ENCODE measurements around the gene HAUS5. TPM values are rescaled to one million over a fixed set of nuclear protein-coding genes. Genes with fewer than 3 reads are reported as not detected.

HAUS5 gene
- total RNA-seq, 2 experiments from 2014 or later: 58.1 to 61.5 TPM

DNA sequence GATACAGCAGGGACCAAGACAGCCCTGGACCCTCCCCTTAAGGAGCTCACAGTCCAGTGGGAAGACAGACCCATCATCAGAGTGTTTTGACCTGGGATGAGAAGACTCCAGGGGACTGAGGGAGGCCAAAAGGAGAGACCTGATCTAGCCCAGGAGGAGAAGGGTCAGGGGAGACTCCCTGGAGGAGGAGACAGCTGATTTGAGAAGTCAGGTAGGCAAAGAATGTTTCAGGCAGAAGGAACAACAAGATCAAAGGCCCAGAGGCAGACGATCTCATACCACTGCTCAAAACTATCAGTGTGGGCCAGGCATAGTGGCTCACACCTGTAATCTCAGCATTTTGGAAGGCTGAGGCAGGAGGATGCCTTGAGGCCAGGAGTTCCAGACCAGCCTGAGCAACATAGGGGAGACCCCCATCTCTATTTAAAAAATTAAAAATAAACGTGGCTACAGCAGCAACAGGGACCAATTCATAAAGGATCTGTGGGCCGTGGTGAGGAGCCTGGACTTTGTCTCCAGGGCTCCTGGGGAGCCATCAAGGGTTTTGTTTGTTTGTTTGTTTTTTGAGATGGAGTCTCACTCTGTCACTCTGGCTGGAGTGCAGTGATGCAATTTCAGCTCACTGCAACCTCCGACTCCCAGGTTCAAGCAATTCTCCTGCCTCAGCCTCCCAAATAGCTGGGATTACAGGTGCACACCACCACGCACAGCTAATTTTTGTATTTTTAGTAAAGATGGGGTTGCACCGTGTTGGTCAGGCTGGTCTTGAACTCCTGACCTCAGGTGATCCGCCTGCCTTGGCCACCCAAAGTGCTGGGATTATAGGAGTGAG, 33.4 kb downstream of the HAUS5 start:
- ChIA-PET POLR2A (interaction anchor here (0.9 to 1.3 kb wide), 3 partner anchors 99 to 102 kb away, joined by 3 to 4 read pairs (median 3); partner anchors contain the start of genes LIN37, PSENEN and U2AF1L4), CTCF (ENCODE audit: unreplicated experiment) (no interaction called here)
- Histone ChIP-seq H3K9me2 (ENCODE audit: insufficient read depth, low read length) (no peaks in the 10 kb centered on the region), H3K79me2 (ENCODE audit: insufficient read depth, low read depth, low read length) (peaks cover 28% of the 10 kb centered on the region), H3K4me3 (ENCODE audit: low read depth, low read length, poor library complexity, severe bottlenecking) (no peak overlapping the region), H4K20me1 (ENCODE audit: insufficient read depth, low read length) (0 out of 2 replicates have a peak, but pooled peaks cover 5% of the 10 kb centered on the region), H3K27ac (ENCODE audit: low read depth, low read length, poor library complexity, severe bottlenecking) (no peak overlapping the region), H3K36me3 (ENCODE audit: insufficient read depth, low read length) (peaks cover 13% of the 10 kb centered on the region), H3K4me1 (ENCODE audit: insufficient read depth, low read length, poor library complexity, severe bottlenecking) (peaks cover 57% of the 10 kb centered on the region), H3K4me2 (ENCODE audit: low read length) (no peak overlapping the region), H3K9me3 (ENCODE audit: low read length) (no peaks in the 10 kb centered on the region), H2AFZ (ENCODE audit: low read length) (peak overlapping the region; percentile 89; the same call in 1 of the 2 replicates)
- BruUV-seq (replicated peaks): no TSS peak
- no peak for DNase-seq (ENCODE audit: low spot score)
- intact Hi-C loops (cut with micrococcal nuclease; ENCODE audit: unreplicated experiment): loop anchor here (5.0 to 10.0 kb wide), 2 partner anchors 99 to 409 kb away; partner anchors contain the start of genes THAP8, TMEM147 and WDR62
- TF ChIP-seq EZH2phosphoT487 (IDR thresholded peaks at IDR 0.05; ENCODE audit: borderline replicate concordance, low read depth, low read length): no peak
- TF ChIP-seq, protein P1, sequence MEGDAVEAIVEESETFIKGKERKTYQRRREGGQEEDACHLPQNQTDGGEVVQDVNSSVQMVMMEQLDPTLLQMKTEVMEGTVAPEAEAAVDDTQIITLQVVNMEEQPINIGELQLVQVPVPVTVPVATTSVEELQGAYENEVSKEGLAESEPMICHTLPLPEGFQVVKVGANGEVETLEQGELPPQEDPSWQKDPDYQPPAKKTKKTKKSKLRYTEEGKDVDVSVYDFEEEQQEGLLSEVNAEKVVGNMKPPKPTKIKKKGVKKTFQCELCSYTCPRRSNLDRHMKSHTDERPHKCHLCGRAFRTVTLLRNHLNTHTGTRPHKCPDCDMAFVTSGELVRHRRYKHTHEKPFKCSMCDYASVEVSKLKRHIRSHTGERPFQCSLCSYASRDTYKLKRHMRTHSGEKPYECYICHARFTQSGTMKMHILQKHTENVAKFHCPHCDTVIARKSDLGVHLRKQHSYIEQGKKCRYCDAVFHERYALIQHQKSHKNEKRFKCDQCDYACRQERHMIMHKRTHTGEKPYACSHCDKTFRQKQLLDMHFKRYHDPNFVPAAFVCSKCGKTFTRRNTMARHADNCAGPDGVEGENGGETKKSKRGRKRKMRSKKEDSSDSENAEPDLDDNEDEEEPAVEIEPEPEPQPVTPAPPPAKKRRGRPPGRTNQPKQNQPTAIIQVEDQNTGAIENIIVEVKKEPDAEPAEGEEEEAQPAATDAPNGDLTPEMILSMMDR (conservative IDR thresholded peaks at IDR 0.05; ENCODE audit: low read length): no peak

DNA sequence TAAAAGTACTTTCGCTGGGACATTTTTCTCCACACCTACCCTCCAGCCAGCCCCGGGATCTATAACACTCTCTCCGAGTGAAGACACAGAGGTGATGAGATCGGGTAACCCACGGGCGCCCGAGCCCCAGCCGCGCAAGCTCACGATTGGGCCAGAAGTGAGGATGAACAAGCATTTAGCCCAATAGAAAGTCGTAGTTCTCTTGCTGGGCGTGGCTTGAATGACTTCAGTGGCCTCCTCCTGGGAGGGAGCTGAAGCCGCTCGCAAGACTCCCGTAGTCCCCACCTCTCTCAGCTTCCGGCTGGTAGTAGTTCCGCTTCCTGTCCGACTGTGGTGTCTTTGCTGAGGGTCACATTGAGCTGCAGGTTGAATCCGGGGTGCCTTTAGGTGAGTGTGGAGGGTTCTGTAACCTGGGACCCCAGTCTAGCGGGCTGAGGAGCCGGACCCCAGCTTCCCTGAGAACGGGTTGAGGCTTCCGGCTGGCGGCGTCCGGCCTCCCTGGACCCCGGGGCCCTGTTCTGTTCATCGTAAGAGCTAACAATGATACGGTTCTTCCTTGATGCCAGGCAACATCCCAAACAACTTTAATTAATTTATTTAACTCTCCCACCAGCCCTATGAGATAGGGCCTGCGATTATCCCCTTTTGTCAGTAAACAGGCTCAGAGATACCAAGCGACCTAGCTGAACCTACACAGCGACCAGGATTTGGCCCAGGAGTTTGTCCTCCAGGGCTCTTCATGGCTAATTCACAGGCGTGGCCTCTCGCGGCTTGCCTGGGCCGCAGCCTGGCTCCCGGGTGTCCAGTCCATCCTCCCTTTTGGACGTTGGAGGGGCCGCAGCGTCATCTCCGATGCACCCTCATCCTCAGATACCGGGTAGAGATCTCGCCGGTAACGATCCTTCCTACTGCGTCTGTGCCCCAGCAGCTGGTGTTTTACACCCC, 35.8 kb downstream of the HAUS5 start, which contains the start of gene COX6B1:
Gene COX6B1, plus strand, starts transcription at position 307 of the 945 bp plus-strand sequence. CDS start 2,921 bp downstream, outside the sequence.
- CTCF ChIA-PET (ENCODE audit: unreplicated experiment): interaction anchor here (0.6 kb wide), 1 partner anchor 100 kb away, joined by 3 read pairs; no protein-coding TSS in a partner anchor
- peak within 1 kb of the TSS; percentile 62; the same call in 1 of the 2 replicates for H2AFZ ChIP-seq (ENCODE audit: low read length)

More for the DNA sequence above, 35.8 kb downstream of the HAUS5 start, which contains the start of gene COX6B1:
- TF ChIP-seq, protein P1 (conservative IDR thresholded peaks at IDR 0.05; ENCODE audit: low read length): no peak
- TF ChIP-seq EZH2phosphoT487 (IDR thresholded peaks at IDR 0.05; ENCODE audit: borderline replicate concordance, low read depth, low read length): no peak
- Histone ChIP-seq H3K4me1 (ENCODE audit: insufficient read depth, low read length, poor library complexity, severe bottlenecking) (peaks cover 36% of the 10 kb centered on the region), H3K4me2 (ENCODE audit: low read length) (peak within 1 kb of the TSS; percentile 84), H3K4me3 (ENCODE audit: low read depth, low read length, poor library complexity, severe bottlenecking) (peak within 1 kb of the TSS; percentile 89), H3K27ac (ENCODE audit: low read depth, low read length, poor library complexity, severe bottlenecking) (peak within 1 kb of the TSS; percentile 44), H3K79me2 (ENCODE audit: insufficient read depth, low read depth, low read length) (peaks cover 33% of the 10 kb centered on the region), H3K9me3 (ENCODE audit: low read length) (no peaks in the 10 kb centered on the region), H3K9me2 (ENCODE audit: insufficient read depth, low read length) (no peaks in the 10 kb centered on the region), H4K20me1 (ENCODE audit: insufficient read depth, low read length) (0 out of 2 replicates have a peak, but pooled peaks cover 5% of the 10 kb centered on the region), H3K36me3 (ENCODE audit: insufficient read depth, low read length) (peaks cover 28% of the 10 kb centered on the region)
- POLR2A ChIA-PET: interaction anchor here (0.5 to 1.5 kb wide), 19 partner anchors 9 to 771 kb away, joined by 3 to 10 read pairs (median 6); partner anchors contain the start of genes LIN37, PSENEN and U2AF1L4
- peak; percentile 99 for DNase-seq (ENCODE audit: low spot score)
- TSS peak; percentile 91 for BruUV-seq (replicated peaks)
- intact Hi-C loops (cut with micrococcal nuclease; ENCODE audit: unreplicated experiment): loop anchor here (1.0 to 10.0 kb wide), 3 partner anchors 36 to 407 kb away; partner anchors contain the start of genes HAUS5, THAP8, TMEM147 and WDR62
